GM12891 (cell line): ENCODE data around the gene ZEB2.

ENCODE experiments used
- PAX5 ChIP-seq: IDR thresholded peaks from 2 replicates; pipeline ENCODE4 v1.6.1; 2011; ENCODE audit warnings: low read length, moderate library complexity, mild to moderate bottlenecking; ENCODE audit not compliant: insufficient read depth, severe bottlenecking
- POLR2A ChIP-seq: IDR thresholded peaks from 2 replicates; pipeline ENCODE4 v1.6.1; 2011; ENCODE audit warnings: low read depth, low read length, control low read depth
- POLR2AphosphoS5 ChIP-seq: IDR thresholded peaks from 2 replicates; pipeline ENCODE4 v1.6.1; 2011; ENCODE audit warnings: low read depth, low read length, control low read depth
- POU2F2 ChIP-seq: IDR thresholded peaks from 2 replicates; pipeline ENCODE4 v1.6.1; 2011; ENCODE audit warnings: low read depth, mild to moderate bottlenecking, control low read depth, low read length, moderate library complexity
- SPI1 ChIP-seq: IDR thresholded peaks from 2 replicates; pipeline ENCODE4 v1.6.1; 2011; ENCODE audit warnings: low read depth, low read length, control low read depth
- TAF1 ChIP-seq: IDR thresholded peaks from 2 replicates; pipeline ENCODE4 v1.6.1; 2011; ENCODE audit warnings: low read depth, low read length, control low read depth

- TF ChIP-seq TAF1, result no peak
- no peak for TF ChIP-seq POLR2A
- TF ChIP-seq POLR2AphosphoS5, result no peak
- TF ChIP-seq POU2F2, result no peak
- TF ChIP-seq SPI1, result no peak
- no peak for TF ChIP-seq PAX5
These were observed 73.8 kb downstream of the ZEB2 start for GRCh38 chr2:144446136-144446535.
